Breast epithelium (tissue), 4 donors: ENCODE results near the gene CATSPER3. TPM values are rescaled to one million over a fixed set of nuclear protein-coding genes. Genes with fewer than 3 reads are reported as not detected.

Source experiments
- DNase-seq, 2 donors: peaks; one replicate each; pipeline ENCODE4 v3.0.0-alpha.2; 2019; ENCODE audit warnings: low spot score in 2 of 2
- H3K27ac ChIP-seq, 2 donors: fragments of 200-600 bp; sonication (generic) in 1 of 2; one replicate each; pipeline ENCODE4 v1.5.1; 2016 to 2019; ENCODE audit warnings: mild to moderate bottlenecking in 1 of 2
- H3K27me3 ChIP-seq, 2 donors: fragments of 200-600 bp; sonication (generic) in 1 of 2; one replicate each; pipeline versions ENCODE4 v1.5.1 to v1.6.0; 2017 to 2019; ENCODE audit warnings: control low read depth in 1 of 2, mild to moderate bottlenecking in 1 of 2
- H3K36me3 ChIP-seq: fragments of 200-600 bp; one replicate; pipeline ENCODE4 v1.5.1; 2019
- H3K4me1 ChIP-seq, 2 donors: fragments of 200-600 bp; sonication (generic); one replicate each; pipeline ENCODE4 v1.5.1; 2016 to 2019; ENCODE audit warnings: control low read depth in 1 of 2
- H3K4me3 ChIP-seq, 3 donors: fragments of 200-600 bp; sonication (generic); 1 replicate in 2 of 3; 2 replicates in 1 of 3; pipeline ENCODE4 v1.5.1; 2016 to 2019; ENCODE audit warnings: mild to moderate bottlenecking in 3 of 3, moderate library complexity in 2 of 3
- H3K9me3 ChIP-seq, 2 donors: fragments of 200-600 bp; sonication (generic) in 1 of 2; one replicate each; pipeline ENCODE4 v1.5.1; 2016 to 2019; ENCODE audit warnings: control low read depth in 1 of 2
- CTCF ChIP-seq, 3 donors: fragments of 450-650 bp; IDR thresholded peaks; one replicate each; pipeline ENCODE4 v1.5.1; 2016 to 2017; ENCODE audit warnings: antibody characterized with exemption in 3 of 3, mild to moderate bottlenecking in 3 of 3, moderate library complexity in 3 of 3
- POLR2A ChIP-seq: fragments of 450-650 bp; IDR thresholded peaks from one replicate; pipeline ENCODE4 v1.6.1; 2016; ENCODE audit warnings: antibody characterized with exemption, mild to moderate bottlenecking, moderate library complexity
- POLR2AphosphoS5 ChIP-seq, 3 donors: sonication (generic); formaldehyde crosslinking; IDR thresholded peaks; one replicate each; pipeline ENCODE4 v1.6.1; 2017; ENCODE audit warnings: antibody characterized with exemption in 3 of 3
- intact Hi-C: fragments of 100-400 bp; cut with DNase I; formaldehyde crosslinking; loops from one replicate; pipeline ENCODE4 v1.15.1; 2023; ENCODE audit warnings: low total_unique reads
- total RNA-seq, 3 donors: library from RNA; depleted of rRNA; stranded (reverse); fragments of >200 nt; gene quantifications; one replicate each; pipeline ENCODE4 v1.1.0, GENCODE V29; 2016

The CATSPER3 gene
- total RNA-seq, 3 donors from 2014 or later = 0.32 to 0.44 TPM; not detected in 1

- no peak for DNase-seq
- no peaks in the 10 kb centered on the region for H3K4me1 ChIP-seq
- no peaks in the 10 kb centered on the region for H3K36me3 ChIP-seq
- no peak for TF ChIP-seq POLR2AphosphoS5 (IDR thresholded peaks at IDR 0.05)
- TF ChIP-seq CTCF (IDR thresholded peaks at IDR 0.05) = no peak
- TF ChIP-seq POLR2A = no peak
- no peak overlapping the region for H3K4me3 ChIP-seq
- no peak overlapping the region for H3K27ac ChIP-seq
- H3K9me3 ChIP-seq = no peaks in the 10 kb centered on the region
- intact Hi-C loops = no loop called here
- H3K27me3 ChIP-seq = peaks cover 0 to 81% of the 10 kb centered on the region in 2 donors
Measured at GRCh38 chr5:135048286-135048685, 80.6 kb downstream of the CATSPER3 start.

DNA sequence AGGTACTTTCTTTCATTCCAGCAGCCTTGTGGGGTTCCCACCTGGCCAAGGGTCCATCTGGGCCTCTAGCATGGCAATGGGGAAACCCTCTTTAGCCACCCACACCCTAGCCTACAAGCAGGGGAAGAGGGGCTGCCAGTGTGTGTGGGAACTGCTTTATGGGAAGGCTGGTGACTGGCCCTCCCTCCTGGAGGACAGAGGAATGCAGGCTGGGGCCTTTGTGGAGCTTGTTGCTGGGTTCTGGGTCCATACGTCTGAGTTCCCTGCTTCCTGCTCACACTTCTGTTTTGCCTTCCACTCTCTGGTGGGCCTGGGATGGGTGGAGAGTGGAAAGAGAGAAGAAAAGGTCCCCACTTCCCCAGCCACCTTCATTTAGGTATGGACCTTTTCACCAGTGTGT, 81.2 kb downstream of the CATSPER3 start:
- Histone ChIP-seq H3K27ac (no peak overlapping the region), H3K27me3 (peaks cover 0 to 81% of the 10 kb centered on the region in 2 donors), H3K4me1 (no peaks in the 10 kb centered on the region), H3K36me3 (no peaks in the 10 kb centered on the region), H3K4me3 (no peak overlapping the region), H3K9me3 (no peaks in the 10 kb centered on the region)
- intact Hi-C loops = no loop called here
- DNase-seq = no peak
- TF ChIP-seq CTCF (IDR thresholded peaks at IDR 0.05) (no peak), POLR2AphosphoS5 (IDR thresholded peaks at IDR 0.05) (no peak), POLR2A (no peak)

DNA sequence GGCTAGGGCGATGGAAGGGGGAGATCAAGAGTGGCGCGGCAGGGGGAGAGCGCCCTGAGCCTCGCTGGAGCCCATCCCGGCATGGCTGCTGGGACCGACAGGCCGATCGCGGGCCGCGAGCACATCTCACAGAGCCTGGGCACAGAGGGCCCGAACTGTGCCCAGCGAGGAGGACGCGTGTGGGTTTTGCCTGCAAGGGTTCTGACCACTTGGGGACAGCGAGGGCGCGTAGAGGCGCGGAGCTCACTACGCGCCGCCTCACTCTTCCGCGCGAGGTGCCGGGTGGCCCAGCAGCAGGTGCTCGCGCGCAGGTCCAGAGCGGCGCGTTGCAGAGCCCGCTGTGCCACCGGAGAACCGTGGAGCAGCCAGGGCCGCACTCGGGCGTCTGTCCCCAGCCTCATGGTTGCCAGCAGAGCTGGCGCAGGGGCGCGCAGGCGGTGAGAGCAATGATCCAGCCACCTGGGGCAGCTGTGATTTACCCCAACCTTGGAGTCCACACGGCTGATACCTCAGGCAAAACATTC, 82.6 kb downstream of the CATSPER3 start:
- Histone ChIP-seq H3K27me3 (peaks cover 0 to 68% of the 10 kb centered on the region in 2 donors), H3K4me1 (no peaks in the 10 kb centered on the region), H3K36me3 (no peaks in the 10 kb centered on the region), H3K9me3 (no peaks in the 10 kb centered on the region), H3K27ac (no peak overlapping the region), H3K4me3 (no peak overlapping the region)
- intact Hi-C loops = no loop called here
- no peak for DNase-seq
- TF ChIP-seq CTCF (IDR thresholded peaks at IDR 0.05) = no peak
- no peak for TF ChIP-seq POLR2A
- no peak for TF ChIP-seq POLR2AphosphoS5 (IDR thresholded peaks at IDR 0.05)

DNA sequence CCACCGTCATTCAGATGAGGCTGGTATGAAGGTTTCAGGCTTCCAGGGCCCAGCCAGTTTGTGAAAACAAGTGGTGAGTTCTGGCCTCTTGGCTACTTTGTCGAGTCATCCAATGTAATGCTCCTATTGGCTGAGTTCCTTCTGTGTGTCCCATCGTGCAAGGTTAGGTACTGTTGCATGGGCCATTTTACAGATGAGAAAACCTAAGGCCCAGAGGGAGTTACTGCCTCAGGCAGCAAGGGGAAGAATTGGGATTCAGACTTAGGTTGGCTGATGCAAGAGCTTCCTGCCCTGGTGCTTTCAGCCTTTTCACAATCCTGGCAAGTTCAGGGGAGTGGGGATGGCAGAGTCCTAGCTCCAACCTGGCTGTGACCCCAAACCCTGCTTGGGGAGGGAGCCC, 83.7 kb downstream of the CATSPER3 start:
- no peak overlapping the region for H3K27ac ChIP-seq
- intact Hi-C loops = no loop called here
- no peak for TF ChIP-seq POLR2A
- TF ChIP-seq CTCF (IDR thresholded peaks at IDR 0.05) = no peak
- TF ChIP-seq POLR2AphosphoS5 (IDR thresholded peaks at IDR 0.05) = no peak
- H3K9me3 ChIP-seq = no peaks in the 10 kb centered on the region
- peaks cover 0 to 57% of the 10 kb centered on the region in 2 donors for H3K27me3 ChIP-seq
- no peaks in the 10 kb centered on the region for H3K4me1 ChIP-seq
- no peak for DNase-seq
- no peak overlapping the region for H3K4me3 ChIP-seq
- no peaks in the 10 kb centered on the region for H3K36me3 ChIP-seq

- H3K9me3 ChIP-seq = no peaks in the 10 kb centered on the region
- DNase-seq = no peak
- H3K27me3 ChIP-seq = peaks cover 0 to 53% of the 10 kb centered on the region in 2 donors
- no peaks in the 10 kb centered on the region for H3K36me3 ChIP-seq
- H3K27ac ChIP-seq = no peak overlapping the region
- no peak overlapping the region for H3K4me3 ChIP-seq
- H3K4me1 ChIP-seq = no peaks in the 10 kb centered on the region
- no peak for TF ChIP-seq POLR2A
- TF ChIP-seq POLR2AphosphoS5 (IDR thresholded peaks at IDR 0.05) = no peak
- no peak for TF ChIP-seq CTCF (IDR thresholded peaks at IDR 0.05)
- intact Hi-C loops = no loop called here
Measured at GRCh38 chr5:135051872-135052271, 84.2 kb downstream of the CATSPER3 start.
